Epidermal melanocyte (primary cell): ENCODE data around the gene CLIC5.

ENCODE experiments used
- DNase-seq: peaks from one replicate; pipeline ENCODE4 v3.0.0; 2011; ENCODE audit warnings: low spot score; ENCODE audit not compliant: insufficient read length

Gene CLIC5

DNA sequence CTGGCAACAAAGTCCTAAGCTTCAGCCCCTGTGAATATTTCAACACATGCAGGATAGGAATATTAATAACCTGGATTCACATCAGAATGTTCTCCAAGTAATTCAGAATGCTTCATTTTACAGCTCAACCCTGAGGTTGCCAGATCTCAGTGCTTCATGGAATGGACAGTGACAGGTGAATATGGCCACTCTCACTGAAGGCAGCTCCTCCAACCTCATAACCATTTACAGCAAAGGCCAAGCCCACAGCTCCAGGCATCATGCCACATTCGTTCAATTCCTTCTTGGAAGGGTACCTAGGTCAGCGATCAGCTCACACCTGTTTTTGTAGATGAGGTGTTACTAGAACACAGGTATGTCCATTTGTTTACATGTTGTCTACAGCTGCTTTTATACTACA lies 17.1 kb downstream of the CLIC5 start:
- no peak for DNase-seq

DNA sequence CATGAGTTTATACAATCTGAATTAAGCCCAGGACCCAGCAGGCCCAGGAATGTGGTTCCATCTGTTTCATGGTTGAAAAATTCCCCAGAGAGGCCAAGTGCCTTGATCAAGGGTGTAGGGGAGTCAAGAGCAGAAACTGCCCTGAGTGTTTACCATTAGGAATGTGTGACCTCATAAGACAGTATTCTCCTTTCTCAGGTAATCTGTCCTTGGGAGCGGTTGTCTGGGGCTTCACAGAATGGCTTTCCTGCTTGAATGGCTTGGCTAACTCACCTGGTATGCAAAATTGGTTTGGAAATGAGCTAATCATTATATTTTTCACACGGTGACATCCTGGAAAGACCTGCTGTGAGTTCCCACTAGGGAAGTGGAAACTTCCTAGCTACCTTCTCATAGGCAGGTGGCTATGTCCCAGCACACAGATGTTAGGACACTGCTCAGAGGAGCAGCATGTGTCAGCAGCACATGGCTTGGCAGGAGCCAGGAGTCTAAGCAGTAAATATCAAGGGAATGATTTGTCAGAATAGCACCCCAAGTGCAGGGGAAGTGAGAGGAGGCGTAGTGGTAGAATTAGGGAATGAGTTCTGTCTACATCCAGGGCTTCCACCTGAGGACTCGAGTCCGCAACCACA lies 17.7 kb downstream of the CLIC5 start:
- no peak for DNase-seq

- DNase-seq, result no peak
These were observed 24.5 kb downstream of the CLIC5 start for GRCh38 chr6:45991189-45991588.

DNA sequence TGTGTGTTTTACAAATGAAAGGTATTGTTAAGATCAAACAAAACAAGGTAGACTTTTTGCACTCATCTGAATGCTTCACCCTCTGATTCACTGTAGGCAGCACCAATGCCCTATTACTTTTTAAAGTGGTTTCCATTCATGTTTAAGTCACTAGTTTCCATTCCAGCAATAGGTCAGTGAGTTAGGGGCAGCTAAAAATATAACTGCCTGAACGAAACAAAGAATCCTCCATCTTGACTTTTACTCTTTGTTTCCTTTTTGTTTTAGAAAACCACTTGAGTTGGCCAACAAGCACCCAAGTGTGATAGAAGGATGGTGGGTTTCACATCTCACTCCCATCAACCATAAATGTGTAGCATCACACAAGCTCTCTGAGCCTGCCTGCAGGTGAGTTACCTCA lies 25.5 kb downstream of the CLIC5 start:
- DNase-seq, result no peak

GRCh38 chr6:45988635-45989034 lies 27.0 kb downstream of the CLIC5 start:
- DNase-seq, result no peak

GRCh38 chr6:45987856-45988255 lies 27.8 kb downstream of the CLIC5 start:
- no peak for DNase-seq

DNA sequence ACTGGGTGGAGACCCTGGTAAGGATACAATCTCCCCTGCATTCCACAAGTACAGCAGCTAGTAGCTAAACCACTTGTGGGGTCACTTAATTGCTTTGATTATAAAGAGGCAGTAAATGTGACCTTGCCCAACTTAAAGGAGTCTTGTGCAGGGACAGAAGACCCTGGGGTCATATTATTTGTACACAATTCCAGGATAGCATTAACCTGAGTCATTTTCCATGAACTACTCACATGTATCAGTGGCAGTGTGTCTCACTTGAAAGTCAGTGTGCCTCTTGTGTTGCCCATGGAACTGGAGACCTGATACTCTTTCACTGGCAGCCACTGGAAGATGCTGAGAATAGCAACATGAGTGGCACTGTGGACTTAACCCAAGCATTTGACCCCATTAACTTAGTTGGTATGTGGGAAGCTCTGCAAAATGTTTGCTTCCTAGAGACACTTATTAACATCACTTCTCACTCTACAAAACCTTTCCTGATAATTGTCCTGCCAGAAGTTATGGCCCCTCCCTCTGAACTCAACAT lies 28.9 kb downstream of the CLIC5 start:
- DNase-seq, result no peak

DNA sequence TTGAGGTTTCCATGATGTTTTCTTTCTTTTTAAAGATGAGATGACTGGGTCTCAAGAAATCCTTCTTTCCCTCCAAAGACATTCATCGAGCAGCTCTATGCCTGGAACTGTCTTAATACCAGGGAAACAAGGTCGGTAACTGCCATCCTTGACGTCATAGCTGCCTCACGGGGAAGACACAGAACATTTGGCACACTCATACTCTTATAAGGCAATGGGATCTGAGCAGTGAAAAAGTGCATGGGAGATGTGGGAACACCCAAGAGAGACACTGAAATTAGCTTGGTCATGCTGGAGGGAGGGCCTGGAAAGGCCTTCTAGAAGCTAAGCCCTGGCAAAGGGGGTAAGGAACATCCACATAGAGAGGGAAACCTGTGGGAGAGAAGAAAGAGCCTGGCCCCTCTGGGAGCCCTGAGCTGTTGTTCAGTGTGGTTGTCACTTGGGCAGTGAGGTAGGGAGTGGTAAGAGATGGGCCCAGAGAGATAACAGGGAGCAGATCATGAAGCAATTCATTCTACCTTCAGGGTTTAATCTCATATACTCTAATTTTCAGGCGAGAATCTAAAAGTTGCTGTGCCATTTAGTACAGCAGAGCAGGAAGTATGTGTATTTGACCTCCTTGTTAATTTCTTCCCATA lies 30.8 kb downstream of the CLIC5 start:
- no peak for DNase-seq

DNA sequence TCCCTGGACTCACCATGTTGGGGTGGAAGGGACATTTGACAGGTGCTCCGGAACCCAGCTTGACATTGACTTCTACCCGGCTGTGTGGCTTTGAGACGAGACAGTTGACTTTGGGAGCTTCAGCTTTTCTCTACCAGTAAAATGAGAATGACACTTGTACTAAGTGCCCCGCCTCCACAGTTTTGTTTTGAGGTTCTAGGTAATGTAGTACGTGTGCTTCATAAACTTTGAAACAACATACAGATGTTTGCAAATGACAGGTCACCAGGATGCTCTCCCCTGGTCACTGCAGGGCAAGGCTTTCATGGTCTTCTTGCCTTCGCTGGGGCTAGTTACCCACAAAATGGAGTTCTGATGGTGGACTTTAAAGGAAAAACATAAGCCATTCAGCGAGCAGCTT lies 31.3 kb downstream of the CLIC5 start:
- DNase-seq, result no peak

- DNase-seq, result no peak
These were observed 32.6 kb downstream of the CLIC5 start for GRCh38 chr6:45983062-45983461.

DNA sequence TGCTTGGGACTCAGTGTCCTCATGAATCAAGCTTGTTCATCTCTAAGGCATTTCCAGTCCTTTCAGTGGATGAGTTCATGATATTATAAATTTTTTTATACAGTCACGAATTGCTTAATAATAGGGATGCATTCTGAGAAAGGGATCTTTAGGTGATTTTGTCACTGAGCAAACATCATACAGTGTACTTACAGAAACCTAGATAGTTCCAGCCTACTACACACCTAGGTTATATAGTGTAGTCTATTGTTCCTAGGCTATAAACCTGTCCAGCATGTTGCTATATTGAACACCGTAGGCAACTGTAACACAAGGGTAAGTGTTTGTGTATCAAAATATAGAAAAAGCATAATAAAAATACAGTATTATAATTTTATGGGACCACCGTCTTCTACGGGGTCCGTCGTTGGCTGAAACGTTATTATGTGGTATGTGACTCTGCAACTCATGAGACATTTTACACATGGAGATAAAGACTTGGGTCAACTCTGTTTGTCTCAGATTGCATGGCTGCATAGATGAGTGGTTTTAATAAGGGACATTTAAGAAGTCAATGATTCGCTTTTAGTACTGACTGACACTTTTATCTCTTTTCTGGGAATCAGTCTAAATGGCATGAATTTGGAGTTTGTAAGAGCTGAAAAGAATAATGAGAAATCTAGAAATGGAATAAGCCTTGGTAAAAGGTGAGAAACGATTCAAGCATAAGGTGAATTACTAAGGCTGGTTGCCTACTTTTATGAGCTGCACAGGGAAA lies 33.2 kb downstream of the CLIC5 start:
- no peak for DNase-seq

- no peak for DNase-seq
These were observed 34.6 kb downstream of the CLIC5 start for GRCh38 chr6:45981046-45981445.

- DNase-seq, result no peak
These were observed 36.3 kb downstream of the CLIC5 start for GRCh38 chr6:45979311-45979710.

DNA sequence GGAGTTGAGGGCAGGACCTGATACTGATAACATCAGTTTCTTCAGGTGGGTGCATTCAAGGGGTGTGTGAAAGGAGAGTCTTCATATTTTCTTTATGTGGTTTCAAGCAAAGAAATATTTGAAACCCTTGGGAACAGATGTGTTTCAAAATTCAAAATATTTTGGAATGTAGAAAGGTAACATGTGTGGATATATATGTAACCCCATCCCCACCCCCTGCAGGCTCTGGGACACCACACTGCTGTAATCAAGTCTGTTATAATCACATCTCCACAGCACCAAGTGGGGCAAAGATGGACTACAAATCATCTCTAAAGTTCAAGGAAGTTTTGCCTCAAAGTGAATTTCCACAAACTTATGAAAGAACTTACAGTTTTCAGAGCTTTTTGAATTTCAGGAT lies 41.1 kb downstream of the CLIC5 start:
- DNase-seq, result no peak

GRCh38 chr6:45972795-45973503 lies 42.7 kb downstream of the CLIC5 start:
- no peak for DNase-seq

GRCh38 chr6:45971287-45971686 lies 44.4 kb downstream of the CLIC5 start:
- no peak for DNase-seq

- no peak for DNase-seq
These were observed 45.3 kb downstream of the CLIC5 start for GRCh38 chr6:45970326-45970725.

DNA sequence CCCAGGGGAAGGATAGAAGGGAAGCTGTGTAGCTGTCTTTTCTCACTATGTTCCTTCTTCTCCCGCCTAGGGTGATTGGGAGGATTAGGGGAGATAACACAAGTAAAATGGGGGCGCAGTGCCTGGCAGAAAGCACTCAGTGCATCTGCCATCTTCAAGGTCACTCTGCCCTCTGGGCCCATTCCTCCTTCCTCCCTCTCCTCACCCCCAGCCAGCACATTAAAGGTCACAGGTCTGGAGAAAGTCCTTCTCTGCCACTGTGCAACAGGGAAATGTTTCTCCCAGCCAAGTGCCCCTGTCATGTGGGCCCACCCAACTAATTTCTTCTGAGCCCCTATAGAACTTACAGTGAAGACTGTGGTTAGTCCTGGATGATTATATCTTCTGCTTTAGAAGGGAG lies 45.8 kb downstream of the CLIC5 start:
- no peak for DNase-seq

GRCh38 chr6:45969026-45969425 lies 46.6 kb downstream of the CLIC5 start:
- no peak for DNase-seq

DNA sequence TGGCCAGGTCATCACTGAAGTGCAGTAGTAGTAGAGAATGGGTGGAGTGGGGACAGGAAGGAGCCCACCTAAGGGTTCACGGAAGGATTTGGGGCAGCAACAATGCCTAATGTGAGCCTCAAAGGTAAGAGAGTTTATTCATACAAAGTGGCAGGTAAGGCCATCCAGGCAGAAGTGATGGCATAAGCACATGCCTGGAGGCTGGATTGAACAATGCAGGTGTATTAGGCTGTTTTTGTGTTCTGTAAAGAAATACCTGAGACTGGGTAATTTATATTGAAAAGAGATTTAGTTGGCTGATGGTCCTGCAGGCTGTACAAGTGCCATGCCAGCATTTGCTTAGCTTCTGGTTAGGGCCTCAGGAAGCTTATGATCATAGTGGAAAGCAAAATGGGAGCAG lies 48.3 kb downstream of the CLIC5 start:
- DNase-seq, result no peak

GRCh38 chr6:45966797-45967196 lies 48.9 kb downstream of the CLIC5 start:
- no peak for DNase-seq

DNA sequence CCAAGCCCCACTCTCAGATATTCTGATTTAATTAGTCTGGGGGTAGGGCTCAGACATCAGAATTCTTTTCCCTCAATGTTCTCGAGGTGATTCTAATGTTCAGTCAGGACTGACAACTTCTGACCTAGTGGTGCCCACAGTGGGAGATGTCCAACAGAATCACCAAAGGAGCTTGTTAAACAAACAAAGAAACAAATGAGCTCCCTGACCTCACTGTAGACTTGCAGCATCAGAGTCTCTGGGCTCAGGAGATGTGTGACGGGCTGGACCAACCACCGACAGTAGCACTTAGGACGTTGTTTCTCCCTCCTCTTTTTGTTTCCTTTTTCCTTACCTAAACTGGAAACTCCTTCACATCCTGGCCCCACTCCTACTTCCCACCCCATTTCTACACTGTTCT lies 49.3 kb downstream of the CLIC5 start:
- no peak for DNase-seq
